Esophagus muscularis mucosa (tissue), 4 donors: ENCODE results near the gene TMEM126A.

ENCODE experiments used
- CTCF ChIP-seq, 3 experiments: fragments of 200-600 bp in 2 of 3; fragments of 450-650 bp in 1 of 3; sonication (generic) in 2 of 3; IDR thresholded peaks; one replicate each; pipeline ENCODE4 v1.5.1; 2017 to 2019; ENCODE audit warnings: antibody characterized with exemption in 3 of 3, mild to moderate bottlenecking in 2 of 3, moderate library complexity in 1 of 3
- EP300 ChIP-seq: sonication (generic); formaldehyde crosslinking; IDR thresholded peaks from one replicate; pipeline ENCODE4 v1.6.1; 2017; ENCODE audit warnings: antibody characterized with exemption
- POLR2A ChIP-seq: fragments of 450-650 bp; IDR thresholded peaks from one replicate; pipeline ENCODE4 v1.6.1; 2017; ENCODE audit warnings: antibody characterized with exemption, moderate library complexity, mild to moderate bottlenecking, low read depth

GRCh38 chr11:85658180-85658579, 10.4 kb downstream of the TMEM126A start:
- TF ChIP-seq CTCF (IDR thresholded peaks at IDR 0.05) = no peak
- TF ChIP-seq POLR2A = no peak
- TF ChIP-seq EP300 = no peak
